ENCODE data around the gene TIFAB. TPM values are rescaled to one million over a fixed set of nuclear protein-coding genes. Genes with fewer than 3 reads are reported as not detected.
A peak's percentile ranks its signal among the peaks of the same experiment; 100 is the strongest.

The TIFAB gene
- total RNA-seq, 1 experiment from 2014 or later: not detected

DNA sequence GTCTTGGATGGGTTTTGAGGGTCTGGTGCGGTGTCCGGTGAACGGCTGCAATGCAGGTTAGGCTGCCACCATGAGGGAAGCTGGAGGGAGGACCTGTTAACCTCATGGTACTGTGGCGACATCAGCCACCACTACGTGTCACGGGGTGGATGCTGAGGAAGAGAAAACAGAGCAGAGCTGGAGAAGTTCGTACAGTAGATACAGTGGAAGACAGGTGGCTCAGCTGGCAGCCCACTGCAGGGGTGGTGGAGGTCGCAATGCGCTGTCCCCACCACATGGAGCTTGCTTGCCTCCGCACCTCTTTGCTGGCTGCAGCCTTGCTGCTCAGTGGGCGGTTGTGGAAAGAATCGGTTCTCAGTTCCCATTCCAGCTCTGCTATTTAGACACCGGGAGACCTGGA lies 7.8 kb downstream of the TIFAB start:
- DNase-seq (ENCODE audit: low read depth): no peak

DNA sequence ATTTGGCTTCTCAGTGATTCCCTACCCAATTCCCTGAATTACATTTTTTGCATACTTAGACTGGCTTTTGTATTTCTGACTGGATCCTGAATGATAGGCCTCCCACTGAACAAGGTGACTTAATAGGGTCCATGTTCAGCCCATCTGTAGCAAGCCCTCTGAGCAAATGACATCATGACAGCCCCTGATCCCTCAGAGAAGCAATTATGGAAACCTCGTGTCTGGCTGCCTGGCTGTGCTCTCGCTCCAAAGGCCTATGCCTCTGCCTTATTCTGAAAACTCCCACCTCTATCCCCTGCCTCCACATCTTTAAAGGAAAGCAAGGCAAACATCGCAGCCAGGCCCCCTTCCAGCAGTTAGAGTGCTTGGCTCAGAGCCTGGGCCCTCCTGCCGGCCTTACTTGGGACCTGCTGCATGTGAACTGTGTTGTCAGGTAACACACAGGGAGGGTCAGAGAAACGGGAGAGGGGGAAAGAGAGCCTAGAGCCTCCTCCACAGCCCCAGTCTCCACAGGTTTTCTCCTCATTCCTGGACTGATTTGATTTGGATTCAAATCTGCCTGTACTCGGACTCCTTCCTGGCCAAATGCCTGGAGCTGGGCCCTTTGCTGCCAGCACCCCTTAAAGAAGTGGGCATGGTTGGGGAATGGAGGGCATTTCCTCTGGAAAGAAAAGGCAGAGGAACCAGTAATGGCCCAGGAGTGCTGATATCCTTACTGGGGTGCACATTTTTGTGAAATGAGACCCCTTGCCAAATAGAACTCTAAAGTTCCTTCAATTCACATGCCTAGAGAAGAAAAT lies 8.8 kb downstream of the TIFAB start:
- DNase-seq (ENCODE audit: low read depth): no peak

GRCh38 chr5:135442431-135443160 lies 9.6 kb downstream of the TIFAB start:
- DNase-seq (ENCODE audit: low read depth): no peak

GRCh38 chr5:135441919-135442318 lies 10.2 kb downstream of the TIFAB start:
- no peak for DNase-seq (ENCODE audit: low read depth)

DNA sequence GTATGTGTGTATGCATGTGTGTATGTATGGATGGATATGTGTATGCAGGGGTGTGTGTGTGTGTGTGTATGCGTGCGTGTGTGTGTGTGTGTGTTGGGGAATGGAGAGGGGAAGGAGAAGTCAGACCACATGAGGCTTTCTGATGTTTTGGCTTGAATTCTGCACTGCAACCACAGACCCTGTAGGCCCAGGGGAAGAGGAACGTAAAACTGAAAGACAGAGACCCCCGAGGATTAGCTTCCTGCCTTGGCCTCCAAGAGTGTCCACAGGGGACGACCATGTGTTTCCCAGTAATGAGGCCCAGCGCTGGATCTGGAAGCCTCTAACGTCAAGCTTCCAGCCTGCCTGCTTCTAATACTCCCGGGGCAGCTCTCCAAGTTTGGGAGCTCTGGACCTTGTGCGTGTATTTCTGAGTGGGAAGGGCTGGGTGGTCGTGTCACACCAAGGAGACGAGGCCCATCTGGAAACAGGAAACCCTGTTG lies 10.8 kb downstream of the TIFAB start:
- no peak for DNase-seq (ENCODE audit: low read depth)

- DNase-seq (ENCODE audit: low read depth): no peak
These were observed 11.2 kb downstream of the TIFAB start for GRCh38 chr5:135440916-135441315.

GRCh38 chr5:135439231-135440205 lies 12.6 kb downstream of the TIFAB start:
- DNase-seq (ENCODE audit: low read depth): no peak

DNA sequence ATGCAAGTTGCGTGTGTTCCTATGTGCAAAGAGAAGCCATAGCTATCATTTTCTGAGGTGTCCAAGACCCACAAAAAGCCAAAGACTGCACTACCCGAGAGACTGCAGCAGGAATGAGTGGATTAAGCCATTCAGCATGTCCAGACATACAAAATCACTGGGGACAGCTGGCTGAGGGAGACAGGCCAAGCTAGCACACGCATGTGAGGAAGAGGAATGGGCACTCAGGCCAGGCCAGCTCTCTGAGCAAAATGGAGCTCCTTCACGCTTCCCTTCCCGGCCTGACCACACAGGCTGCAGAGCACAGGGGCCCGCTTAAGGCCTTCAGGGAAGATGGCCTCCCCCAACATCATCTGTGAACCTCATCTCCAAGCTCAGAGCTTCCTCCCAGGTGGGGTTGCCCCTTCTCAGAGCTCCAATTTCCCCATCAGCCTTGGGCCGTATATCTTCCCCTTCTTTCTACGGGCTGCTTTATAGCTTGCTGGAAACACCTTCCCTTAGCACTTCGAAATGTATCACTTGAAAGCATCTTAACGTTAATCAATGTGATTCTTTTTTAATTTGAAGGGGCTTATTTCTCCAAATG lies 13.4 kb downstream of the TIFAB start:
- no peak for DNase-seq (ENCODE audit: low read depth)

DNA sequence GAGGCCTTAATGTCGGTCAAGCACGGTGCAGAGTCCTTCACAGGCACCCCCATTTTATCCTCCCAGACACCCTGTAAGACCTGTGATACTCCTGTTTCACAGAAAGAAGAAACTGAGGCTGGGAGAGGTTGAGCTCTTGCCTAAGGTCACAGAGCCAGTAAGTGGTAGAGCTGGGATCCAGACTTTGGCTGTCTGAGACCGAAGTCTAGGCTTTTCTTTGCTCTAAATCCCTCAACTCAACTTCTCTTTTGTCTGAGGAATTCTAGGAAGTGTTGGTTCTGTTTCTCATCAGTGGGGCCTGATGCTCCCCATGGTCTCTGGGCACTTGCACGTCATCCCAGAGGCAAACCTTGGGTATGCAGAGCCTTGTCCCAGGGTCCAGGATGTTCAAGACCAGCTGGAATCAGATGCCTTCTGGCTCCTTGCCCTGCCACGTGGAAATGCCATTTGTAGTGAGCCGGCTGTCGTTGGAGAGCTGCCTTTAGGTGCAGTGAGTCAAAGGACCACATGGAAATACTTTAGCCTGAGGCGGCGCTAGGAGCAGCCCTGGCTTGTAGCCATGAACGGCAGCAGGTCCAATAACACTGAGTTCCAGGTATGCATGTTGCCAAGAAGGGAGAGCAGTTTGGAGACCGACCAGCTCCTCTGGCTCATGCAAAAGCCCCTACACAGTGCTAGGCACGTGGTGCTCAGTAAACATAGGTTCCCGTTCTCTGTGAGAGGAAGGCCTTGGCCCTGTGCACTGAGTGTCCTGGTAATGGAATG lies 14.2 kb downstream of the TIFAB start:
- DNase-seq (ENCODE audit: low read depth): peak; percentile 82

DNA sequence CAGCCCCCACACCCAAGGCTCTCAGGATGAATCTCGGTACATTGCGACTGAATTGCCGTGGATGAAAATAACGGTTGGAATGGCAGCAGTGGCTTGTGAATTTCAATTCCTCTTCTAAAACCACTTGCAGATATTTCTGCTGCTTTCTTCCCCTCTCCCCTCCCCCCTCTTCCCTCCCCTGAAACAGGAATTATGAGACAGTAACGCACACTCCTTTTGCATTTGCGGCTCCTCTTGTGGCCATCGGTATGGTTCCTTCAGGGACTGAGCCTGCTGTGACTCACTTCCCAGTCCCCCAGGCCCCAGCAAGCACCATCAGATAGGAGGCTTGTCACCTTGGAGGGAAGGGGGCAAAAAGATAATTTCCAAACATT lies 14.7 kb downstream of the TIFAB start:
- no peak for DNase-seq (ENCODE audit: low read depth)

DNA sequence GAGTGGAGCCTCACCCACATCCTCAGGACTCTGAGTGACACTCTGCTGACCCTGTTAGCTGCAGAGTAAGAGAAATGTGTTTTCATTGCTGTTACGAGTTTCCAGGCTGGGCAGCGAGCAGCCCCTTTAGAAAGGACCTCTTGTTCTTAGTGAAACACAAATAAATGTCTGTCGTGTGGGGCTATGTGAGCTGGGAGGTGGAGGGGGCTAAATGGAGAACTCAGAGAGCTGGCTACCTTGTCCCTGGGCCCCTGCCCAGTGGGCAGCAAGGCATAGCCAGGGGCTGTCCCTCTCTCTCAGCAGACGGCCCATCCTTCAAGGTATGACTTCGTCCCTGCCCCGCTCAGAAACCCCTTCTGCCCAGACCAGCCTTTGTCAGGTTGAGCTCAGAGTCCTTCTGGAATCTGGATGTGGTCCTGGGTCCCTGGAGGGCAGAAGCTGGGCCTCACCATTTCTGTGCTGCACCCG lies 15.2 kb downstream of the TIFAB start:
- DNase-seq (ENCODE audit: low read depth): no peak

DNA sequence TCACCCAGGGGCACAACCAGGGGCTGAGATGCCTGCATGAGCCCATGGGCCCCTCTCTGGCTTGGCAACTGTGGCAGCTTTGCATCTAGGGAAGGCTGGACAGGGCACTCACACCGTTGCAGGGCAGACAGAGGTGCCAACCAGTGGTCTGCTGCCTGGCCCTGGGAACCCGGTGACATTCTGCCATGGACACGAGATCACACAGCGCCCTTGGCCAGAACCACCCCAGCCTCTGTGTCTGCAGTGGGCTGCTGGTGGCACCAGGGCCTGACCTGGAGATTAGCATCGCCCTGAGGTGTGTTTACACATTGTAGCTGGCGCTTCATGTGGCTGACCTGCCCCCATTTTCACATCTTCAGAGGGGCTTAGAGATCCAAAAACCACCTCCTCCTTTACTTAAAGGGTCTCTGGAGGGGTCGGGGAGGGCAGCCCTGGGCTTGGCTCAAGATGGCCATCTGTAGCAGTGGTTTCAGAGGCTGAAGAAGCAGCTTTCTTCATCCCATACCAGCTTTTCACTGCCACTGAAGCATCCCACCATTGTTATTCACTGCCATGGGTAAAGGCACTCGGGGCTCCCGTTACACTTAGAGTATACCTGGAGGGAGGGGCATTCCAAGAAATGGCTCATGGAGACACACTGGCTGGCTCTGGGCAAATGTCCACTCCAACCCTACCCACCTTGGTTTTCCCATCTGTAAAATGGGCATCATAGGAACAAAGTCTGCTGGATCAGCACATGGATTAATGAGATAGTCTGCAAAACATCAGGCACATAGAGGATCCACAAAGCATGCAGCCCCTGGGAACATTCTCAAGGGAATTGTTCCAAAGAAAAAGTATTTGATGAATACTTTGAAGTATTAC lies 16.5 kb downstream of the TIFAB start:
- DNase-seq (ENCODE audit: low read depth): no peak

- no peak for DNase-seq (ENCODE audit: low read depth)
These were observed 17.3 kb downstream of the TIFAB start for GRCh38 chr5:135434591-135435466.

DNA sequence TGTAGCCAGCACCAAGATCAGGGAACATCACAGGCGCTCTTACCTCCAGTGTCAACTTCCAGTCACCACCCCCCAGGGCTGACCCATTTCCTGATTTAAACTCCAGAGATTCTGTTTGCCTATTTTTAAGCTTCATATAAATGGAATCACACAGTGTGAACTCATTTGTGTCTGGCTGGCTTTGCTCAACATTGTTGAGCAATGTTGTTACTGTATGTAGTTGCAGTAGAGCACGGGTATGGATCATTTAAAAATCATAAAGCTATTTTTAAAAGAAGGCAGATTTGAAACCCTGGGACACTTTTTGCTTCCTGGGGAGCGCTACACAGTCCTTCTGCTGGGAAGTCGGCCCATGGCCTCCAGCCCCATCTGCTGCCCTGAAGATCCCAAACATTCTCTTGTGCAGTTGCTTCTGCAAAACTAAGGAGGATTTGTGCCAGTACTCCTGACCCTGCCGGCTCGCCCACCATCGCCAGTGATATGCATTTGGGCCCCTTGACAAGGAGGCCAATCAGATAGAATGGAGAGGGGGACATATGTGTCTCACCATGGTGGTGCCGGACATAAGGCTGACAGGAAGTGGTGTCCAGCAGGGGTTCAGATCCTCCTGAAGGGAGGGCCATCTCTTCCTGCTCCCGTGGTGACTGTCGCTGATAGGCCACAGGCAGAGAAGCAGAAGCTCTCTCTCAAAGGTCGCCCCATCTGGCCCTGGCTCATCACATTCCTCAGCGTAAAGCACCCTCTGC lies 18.3 kb downstream of the TIFAB start:
- no peak for DNase-seq (ENCODE audit: low read depth)

DNA sequence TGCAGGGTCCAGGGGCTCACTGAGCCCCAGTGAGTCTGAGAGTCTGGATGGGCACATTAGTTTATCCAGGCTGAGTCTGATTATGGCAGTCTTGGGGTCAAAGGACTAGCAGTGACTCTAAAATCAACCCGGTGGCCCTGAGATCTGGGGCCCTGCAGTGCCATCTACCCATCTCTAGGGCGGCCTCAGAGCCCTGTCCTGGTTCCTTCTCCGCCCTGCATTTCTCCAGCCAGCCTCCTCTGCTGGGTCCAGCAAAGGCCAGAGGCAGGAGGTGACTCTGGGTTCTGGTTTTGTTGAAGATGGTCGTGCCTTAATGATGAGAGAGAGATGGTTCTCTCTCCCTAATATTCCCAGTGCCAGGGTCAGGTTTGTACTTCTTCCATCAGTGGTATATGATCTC lies 20.0 kb downstream of the TIFAB start:
- no peak for DNase-seq (ENCODE audit: low read depth)

DNA sequence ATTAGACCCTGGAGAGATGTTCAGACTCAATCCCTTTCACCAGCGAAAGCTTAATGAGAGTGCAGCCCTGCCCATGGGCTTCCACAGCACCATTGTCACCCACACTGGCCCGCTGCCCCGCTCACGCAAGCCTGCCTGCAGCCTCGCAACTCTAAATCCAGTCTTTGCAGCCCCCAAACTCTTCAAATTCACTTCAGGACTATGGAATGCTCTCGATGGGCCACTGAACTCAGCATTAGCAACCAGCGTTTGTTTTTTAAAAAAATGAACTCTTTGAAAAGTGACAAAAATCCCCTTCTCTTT lies 22.1 kb downstream of the TIFAB start:
- no peak for DNase-seq (ENCODE audit: low read depth)

- DNase-seq (ENCODE audit: low read depth): no peak
These were observed 22.6 kb downstream of the TIFAB start for GRCh38 chr5:135429301-135430134.
